Hepatocyte (in vitro differentiated cells): ENCODE results near the gene TCF12. TPM values are rescaled to one million over a fixed set of nuclear protein-coding genes. Genes with fewer than 3 reads are reported as not detected.

Experiments
- DNase-seq: peaks from one replicate; pipeline ENCODE4 v3.0.0-alpha.2; 2016; ENCODE audit warnings: low spot score
- H2AFZ ChIP-seq: fragments of 200-600 bp; sonication (generic); 2 replicates; pipeline ENCODE4 v1.6.0; 2016; ENCODE audit warnings: antibody characterized with exemption, mild to moderate bottlenecking
- H3K27ac ChIP-seq: fragments of 200-600 bp; sonication (generic); 2 replicates; pipeline ENCODE4 v1.5.1; 2016; ENCODE audit warnings: mild to moderate bottlenecking
- H3K27me3 ChIP-seq: fragments of 200-600 bp; sonication (generic); 2 replicates; pipeline ENCODE4 v1.6.1; 2016
- H3K36me3 ChIP-seq: fragments of 200-600 bp; sonication (generic); replicated peaks from 2 replicates; pipeline ENCODE4 v1.5.1; 2016; ENCODE audit warnings: low read depth; ENCODE audit not compliant: insufficient read depth
- H3K4me1 ChIP-seq: fragments of 200-600 bp; sonication (generic); 2 replicates; pipeline ENCODE4 v1.5.1; 2016; ENCODE audit warnings: mild to moderate bottlenecking, moderate library complexity; ENCODE audit not compliant: insufficient read depth
- H3K4me2 ChIP-seq: fragments of 200-600 bp; sonication (generic); 2 replicates; pipeline ENCODE4 v1.6.0; 2016
- H3K4me3 ChIP-seq: fragments of 200-600 bp; sonication (generic); 2 replicates; pipeline ENCODE4 v1.5.1; 2016; ENCODE audit warnings: mild to moderate bottlenecking
- H3K79me2 ChIP-seq: fragments of 200-600 bp; sonication (generic); 2 replicates; pipeline ENCODE4 v1.6.0; 2017; ENCODE audit warnings: mild to moderate bottlenecking
- H3K9me2 ChIP-seq: fragments of 200-600 bp; sonication (generic); replicated peaks from 2 replicates; pipeline ENCODE4 v1.6.0; 2017; ENCODE audit warnings: mild to moderate bottlenecking; ENCODE audit not compliant: insufficient read depth
- H3K9me3 ChIP-seq: fragments of 200-600 bp; sonication (generic); 2 replicates; pipeline ENCODE4 v1.5.1; 2016; ENCODE audit warnings: low read depth, mild to moderate bottlenecking
- H4K20me1 ChIP-seq: fragments of 200-600 bp; sonication (generic); 2 replicates; pipeline ENCODE4 v1.6.0; 2016; ENCODE audit warnings: mild to moderate bottlenecking; ENCODE audit not compliant: insufficient read depth, poor library complexity, severe bottlenecking
- CTCF ChIP-seq: fragments of 200-600 bp; sonication (generic); IDR thresholded peaks from 2 replicates; pipeline ENCODE4 v1.5.1; 2016; ENCODE audit warnings: antibody characterized with exemption, mild to moderate bottlenecking; ENCODE audit not compliant: poor library complexity
- EZH2 ChIP-seq: fragments of 200-600 bp; sonication (generic); IDR thresholded peaks from 2 replicates; pipeline ENCODE4 v1.6.1; 2016; ENCODE audit warnings: antibody characterized with exemption, mild to moderate bottlenecking, borderline replicate concordance
- EZH2phosphoT487 ChIP-seq: fragments of 200-600 bp; sonication (generic); IDR thresholded peaks from one replicate; pipeline ENCODE4 v1.6.1; 2018; ENCODE audit warnings: antibody characterized with exemption, mild to moderate bottlenecking, low read depth, moderate library complexity; ENCODE audit not compliant: unreplicated experiment, severe bottlenecking
- WGBS: methylation state at CpG from one replicate; pipeline ENCODE4 v1.1.6; 2016; ENCODE audit warnings: low lambda C conversion rate; ENCODE audit errors: missing lambda C conversion rate; 5-methylcytosine and 5-hydroxymethylcytosine counted together
- polyA plus RNA-seq: library from polyadenylated mRNA; unstranded; fragments of >200 nt; fragmentation: Nextera tagmentation; extraction: Ambion mirVana; gene quantifications from 2 replicates; pipeline ENCODE4 v1.2.1, GENCODE V29; 2016
- total RNA-seq: library from RNA; depleted of rRNA; stranded (reverse); fragments of >200 nt; gene quantifications from 2 replicates; pipeline ENCODE4 v1.2.3, GENCODE V29; 2014

TCF12 gene
- total and polyA plus RNA-seq, 2 experiments from 2014 or later: 42.0 to 93.2 TPM

DNA sequence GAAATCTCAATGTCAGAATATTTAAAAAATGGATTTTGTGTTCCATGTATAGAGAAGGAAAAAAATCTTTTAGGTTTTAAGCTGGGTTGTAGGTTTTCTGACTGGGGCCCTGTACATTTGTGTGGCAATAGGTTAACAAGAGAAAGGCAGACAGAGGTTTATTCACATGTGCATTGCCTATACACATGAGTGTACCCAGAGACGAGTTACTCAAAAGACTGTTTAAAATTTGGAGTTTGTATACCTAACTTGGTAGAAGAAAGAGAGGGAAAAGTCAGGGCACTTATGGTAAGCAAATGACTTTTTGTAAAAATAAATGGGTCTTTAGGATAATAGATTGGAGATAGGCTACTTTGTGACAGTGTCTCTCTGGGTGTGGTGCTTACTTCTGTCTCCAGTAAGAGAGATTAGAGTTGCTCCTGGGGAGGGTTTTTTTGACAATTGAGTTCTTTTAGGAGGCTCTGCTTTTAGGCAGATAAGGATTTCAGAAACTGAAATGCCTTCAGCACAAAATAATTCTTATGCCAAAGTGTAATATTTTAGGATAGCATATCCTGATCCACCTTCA, 225.2 kb downstream of the TCF12 start:
- Histone ChIP-seq H3K9me2 (no peaks in the 10 kb centered on the region), H3K79me2 (peaks cover 39% of the 10 kb centered on the region), H3K27me3 (no peaks in the 10 kb centered on the region), H3K27ac (no peak overlapping the region), H4K20me1 (peaks cover 5% of the 10 kb centered on the region), H3K4me2 (no peak overlapping the region), H3K4me1 (no peaks in the 10 kb centered on the region), H2AFZ (no peak overlapping the region), H3K9me3 (no peaks in the 10 kb centered on the region), H3K4me3 (no peak overlapping the region), H3K36me3 (no peaks in the 10 kb centered on the region)
- DNase-seq: no peak
- 61% methylated on average over 1 of the region's 1 CpG for WGBS
- no peak for TF ChIP-seq CTCF
- TF ChIP-seq EZH2: no peak
- no peak for TF ChIP-seq EZH2phosphoT487

GRCh38 chr15:57144448-57144847, 226.0 kb downstream of the TCF12 start:
- TF ChIP-seq CTCF (no peak), EZH2 (no peak), EZH2phosphoT487 (no peak)
- Histone ChIP-seq H4K20me1 (peaks cover 5% of the 10 kb centered on the region), H3K79me2 (peaks cover 33% of the 10 kb centered on the region), H3K4me1 (peaks cover 6% of the 10 kb centered on the region), H3K9me2 (no peaks in the 10 kb centered on the region), H3K27ac (no peak overlapping the region), H3K4me3 (no peak overlapping the region), H3K9me3 (no peaks in the 10 kb centered on the region), H3K36me3 (no peaks in the 10 kb centered on the region), H2AFZ (no peak overlapping the region), H3K27me3 (no peaks in the 10 kb centered on the region), H3K4me2 (no peak overlapping the region)
- 67% methylated on average over 5 of the region's 5 CpGs for WGBS
- no peak for DNase-seq

GRCh38 chr15:57146506-57147201, 228.2 kb downstream of the TCF12 start:
- H3K27me3 ChIP-seq: no peaks in the 10 kb centered on the region
- DNase-seq: peak; percentile 38
- H3K27ac ChIP-seq: no peak overlapping the region
- no peaks in the 10 kb centered on the region for H3K36me3 ChIP-seq
- peaks cover 5% of the 10 kb centered on the region for H4K20me1 ChIP-seq
- H3K4me3 ChIP-seq: no peak overlapping the region
- H3K9me3 ChIP-seq: no peaks in the 10 kb centered on the region
- TF ChIP-seq CTCF (peak; percentile 78), EZH2 (no peak)
- peak overlapping the region; percentile 41 for H3K4me2 ChIP-seq
- no peaks in the 10 kb centered on the region for H3K9me2 ChIP-seq
- H2AFZ ChIP-seq: no peak overlapping the region
- H3K4me1 ChIP-seq: peaks cover 6% of the 10 kb centered on the region
- 42% methylated on average over 4 of the region's 4 CpGs for WGBS
- peaks cover 23% of the 10 kb centered on the region for H3K79me2 ChIP-seq
